Esophagus squamous epithelium (tissue), 4 donors: ENCODE results near the gene MAPRE2.

Source experiments
- CTCF ChIP-seq, 6 experiments: fragments of 450-650 bp in 4 of 6; fragments of 200-600 bp in 2 of 6; sonication (generic) in 2 of 6; IDR thresholded peaks; one replicate each; pipeline ENCODE4 v1.5.1; 2016 to 2019; ENCODE audit warnings: antibody characterized with exemption in 6 of 6, mild to moderate bottlenecking in 4 of 6, moderate library complexity in 4 of 6
- POLR2A ChIP-seq, 4 donors: fragments of 450-650 bp; IDR thresholded peaks; one replicate each; pipeline ENCODE4 v1.6.1; 2017; ENCODE audit warnings: antibody characterized with exemption in 4 of 4, mild to moderate bottlenecking in 4 of 4, moderate library complexity in 3 of 4

- TF ChIP-seq CTCF (IDR thresholded peaks at IDR 0.05) (no peak), POLR2A (IDR thresholded peaks at IDR 0.05) (no peak)
Measured at GRCh38 chr18:35027206-35027605, 14.0 kb upstream of the MAPRE2 start.
